Measurements from ENCODE around the gene PRSS57.

The PRSS57 gene

DNA sequence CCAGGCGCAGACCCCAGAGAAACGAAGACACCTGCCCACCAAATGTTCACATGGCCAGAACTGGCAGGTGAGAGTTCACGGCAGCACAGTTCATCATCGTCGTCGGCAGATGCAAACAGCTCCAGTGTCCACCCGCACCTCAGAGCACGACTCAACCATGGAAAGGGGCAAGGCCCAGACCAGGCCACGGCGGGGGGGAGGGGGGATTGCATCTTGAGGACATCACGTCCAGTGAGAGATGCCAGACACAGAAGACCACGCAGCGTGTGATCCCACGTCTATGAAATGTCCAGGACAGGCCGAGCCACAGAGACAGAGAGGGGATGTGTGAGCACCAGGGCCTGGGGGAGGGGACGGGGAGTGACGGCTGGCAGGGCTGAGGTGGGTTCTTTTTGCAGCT, 39.6 kb downstream of the PRSS57 start (continued):
- TF ChIP-seq, protein P1, sequence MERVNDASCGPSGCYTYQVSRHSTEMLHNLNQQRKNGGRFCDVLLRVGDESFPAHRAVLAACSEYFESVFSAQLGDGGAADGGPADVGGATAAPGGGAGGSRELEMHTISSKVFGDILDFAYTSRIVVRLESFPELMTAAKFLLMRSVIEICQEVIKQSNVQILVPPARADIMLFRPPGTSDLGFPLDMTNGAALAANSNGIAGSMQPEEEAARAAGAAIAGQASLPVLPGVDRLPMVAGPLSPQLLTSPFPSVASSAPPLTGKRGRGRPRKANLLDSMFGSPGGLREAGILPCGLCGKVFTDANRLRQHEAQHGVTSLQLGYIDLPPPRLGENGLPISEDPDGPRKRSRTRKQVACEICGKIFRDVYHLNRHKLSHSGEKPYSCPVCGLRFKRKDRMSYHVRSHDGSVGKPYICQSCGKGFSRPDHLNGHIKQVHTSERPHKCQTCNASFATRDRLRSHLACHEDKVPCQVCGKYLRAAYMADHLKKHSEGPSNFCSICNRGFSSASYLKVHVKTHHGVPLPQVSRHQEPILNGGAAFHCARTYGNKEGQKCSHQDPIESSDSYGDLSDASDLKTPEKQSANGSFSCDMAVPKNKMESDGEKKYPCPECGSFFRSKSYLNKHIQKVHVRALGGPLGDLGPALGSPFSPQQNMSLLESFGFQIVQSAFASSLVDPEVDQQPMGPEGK (tag by site-specific recombination; IDR thresholded peaks at IDR 0.05) = no peak

DNA sequence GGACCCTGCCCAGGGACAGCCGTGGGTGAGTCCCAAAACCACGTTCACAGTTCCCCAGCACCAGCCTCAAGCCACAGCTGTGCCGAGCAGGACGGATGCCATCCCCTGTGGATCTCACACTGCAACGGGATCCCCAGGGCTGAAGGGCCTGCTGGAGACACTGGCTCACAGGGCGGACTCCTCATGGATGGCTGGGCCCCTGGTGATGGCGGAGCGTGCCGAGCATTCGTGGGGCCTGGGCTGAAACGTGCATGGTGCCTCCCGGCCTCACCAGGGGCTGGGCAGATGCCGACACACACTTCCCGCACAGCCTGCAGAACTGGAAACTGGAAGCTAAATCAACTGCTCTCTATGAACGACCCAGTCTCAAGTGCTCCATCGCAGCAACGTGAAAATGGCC, 41.8 kb downstream of the PRSS57 start:
- no peak overlapping the region for H3K27ac ChIP-seq (ENCODE audit: extremely low read depth, low read depth, low read length)
- peak; percentile 81 for TF ChIP-seq ZNF600 (tag by site-specific recombination; IDR thresholded peaks at IDR 0.05)
- TF ChIP-seq, protein P2, sequence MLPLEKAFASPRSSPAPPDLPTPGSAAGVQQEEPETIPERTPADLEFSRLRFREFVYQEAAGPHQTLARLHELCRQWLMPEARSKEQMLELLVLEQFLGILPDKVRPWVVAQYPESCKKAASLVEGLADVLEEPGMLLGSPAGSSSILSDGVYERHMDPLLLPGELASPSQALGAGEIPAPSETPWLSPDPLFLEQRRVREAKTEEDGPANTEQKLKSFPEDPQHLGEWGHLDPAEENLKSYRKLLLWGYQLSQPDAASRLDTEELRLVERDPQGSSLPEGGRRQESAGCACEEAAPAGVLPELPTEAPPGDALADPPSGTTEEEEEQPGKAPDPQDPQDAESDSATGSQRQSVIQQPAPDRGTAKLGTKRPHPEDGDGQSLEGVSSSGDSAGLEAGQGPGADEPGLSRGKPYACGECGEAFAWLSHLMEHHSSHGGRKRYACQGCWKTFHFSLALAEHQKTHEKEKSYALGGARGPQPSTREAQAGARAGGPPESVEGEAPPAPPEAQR (tag by site-specific recombination; IDR thresholded peaks at IDR 0.05) = no peak
- no peaks in the 10 kb centered on the region for H3K9me3 ChIP-seq (ENCODE audit: control insufficient read depth, insufficient read depth, low read depth, low read length)
- H3K4me1 ChIP-seq (ENCODE audit: control insufficient read depth, insufficient read depth, low read length) = no peaks in the 10 kb centered on the region; the same call in 1 of the 2 replicates
- peaks cover 12 to 84% of the 10 kb centered on the region in 2 experiments; a peak in 2 of 3 replicates for H3K36me3 ChIP-seq (ENCODE audit: control insufficient read depth in 2 of 2, insufficient read depth in 1 of 2, low read length in 2 of 2)
- ChIA-PET CTCF (no interaction called here), POLR2A (no interaction called here)
- H3K4me3 ChIP-seq (ENCODE audit: low read depth, low read length) = no peak overlapping the region

DNA sequence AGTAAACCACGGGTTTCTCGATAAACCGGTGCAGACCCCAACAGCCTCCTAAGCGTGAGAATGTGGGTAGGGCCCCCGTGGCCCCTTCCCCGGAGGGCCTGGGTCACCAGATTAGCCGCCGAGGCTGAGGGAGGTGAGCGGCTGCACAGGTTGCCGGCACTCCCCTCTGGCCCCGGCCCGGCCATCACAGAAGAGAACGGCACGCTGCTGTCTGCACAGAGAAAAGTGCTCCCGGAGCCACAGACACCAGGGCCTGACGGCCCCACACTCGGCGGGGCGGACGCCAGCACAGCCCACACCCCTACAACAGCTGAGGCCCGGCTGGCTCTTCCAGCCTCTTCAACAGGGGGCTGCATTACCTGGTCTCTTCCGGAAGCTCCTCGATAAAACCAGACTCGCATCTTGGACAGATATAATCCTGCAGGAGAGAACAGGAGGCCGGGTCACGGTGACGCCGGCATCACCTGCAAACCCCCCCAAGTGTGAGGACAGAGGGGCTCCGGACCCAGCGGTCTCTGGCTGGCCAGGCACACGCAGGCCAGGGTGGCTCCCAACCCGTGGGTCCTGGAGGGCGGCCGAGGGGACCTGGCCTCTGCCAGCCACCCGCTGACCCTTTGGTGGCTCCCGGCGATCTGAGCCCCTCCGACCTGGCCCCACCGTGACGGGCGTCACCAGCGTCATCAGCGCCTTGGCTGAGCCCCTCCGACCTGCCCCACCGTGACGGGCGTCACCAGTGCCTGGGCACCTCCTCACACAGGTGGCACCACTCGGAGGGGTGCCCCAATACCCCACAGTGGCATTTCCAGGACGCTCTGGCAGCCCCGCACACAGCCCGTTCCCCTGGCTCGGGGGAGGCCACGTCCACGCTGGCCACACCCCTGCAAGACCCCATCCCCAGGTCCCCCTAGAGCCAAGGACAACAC, 42.5 kb downstream of the PRSS57 start:
- TF ChIP-seq ZNF350 (tag by site-specific recombination; IDR thresholded peaks at IDR 0.05) (no peak), ZNF121 (tag by site-specific recombination; IDR thresholded peaks at IDR 0.05) (no peak), ZEB2 (tag by site-specific recombination; IDR thresholded peaks at IDR 0.05) (no peak), ZNF132 (tag by site-specific recombination; IDR thresholded peaks at IDR 0.05; ENCODE audit: borderline replicate concordance) (no peak), ZNF529 (tag by site-specific recombination; IDR thresholded peaks at IDR 0.05; ENCODE audit: insufficient replicate concordance) (no peak)
- TF ChIP-seq, protein P3, sequence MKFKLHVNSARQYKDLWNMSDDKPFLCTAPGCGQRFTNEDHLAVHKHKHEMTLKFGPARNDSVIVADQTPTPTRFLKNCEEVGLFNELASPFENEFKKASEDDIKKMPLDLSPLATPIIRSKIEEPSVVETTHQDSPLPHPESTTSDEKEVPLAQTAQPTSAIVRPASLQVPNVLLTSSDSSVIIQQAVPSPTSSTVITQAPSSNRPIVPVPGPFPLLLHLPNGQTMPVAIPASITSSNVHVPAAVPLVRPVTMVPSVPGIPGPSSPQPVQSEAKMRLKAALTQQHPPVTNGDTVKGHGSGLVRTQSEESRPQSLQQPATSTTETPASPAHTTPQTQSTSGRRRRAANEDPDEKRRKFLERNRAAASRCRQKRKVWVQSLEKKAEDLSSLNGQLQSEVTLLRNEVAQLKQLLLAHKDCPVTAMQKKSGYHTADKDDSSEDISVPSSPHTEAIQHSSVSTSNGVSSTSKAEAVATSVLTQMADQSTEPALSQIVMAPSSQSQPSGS (tag by site-specific recombination; IDR thresholded peaks at IDR 0.05; ENCODE audit: low read depth) = no peak
- TF ChIP-seq, protein P4, sequence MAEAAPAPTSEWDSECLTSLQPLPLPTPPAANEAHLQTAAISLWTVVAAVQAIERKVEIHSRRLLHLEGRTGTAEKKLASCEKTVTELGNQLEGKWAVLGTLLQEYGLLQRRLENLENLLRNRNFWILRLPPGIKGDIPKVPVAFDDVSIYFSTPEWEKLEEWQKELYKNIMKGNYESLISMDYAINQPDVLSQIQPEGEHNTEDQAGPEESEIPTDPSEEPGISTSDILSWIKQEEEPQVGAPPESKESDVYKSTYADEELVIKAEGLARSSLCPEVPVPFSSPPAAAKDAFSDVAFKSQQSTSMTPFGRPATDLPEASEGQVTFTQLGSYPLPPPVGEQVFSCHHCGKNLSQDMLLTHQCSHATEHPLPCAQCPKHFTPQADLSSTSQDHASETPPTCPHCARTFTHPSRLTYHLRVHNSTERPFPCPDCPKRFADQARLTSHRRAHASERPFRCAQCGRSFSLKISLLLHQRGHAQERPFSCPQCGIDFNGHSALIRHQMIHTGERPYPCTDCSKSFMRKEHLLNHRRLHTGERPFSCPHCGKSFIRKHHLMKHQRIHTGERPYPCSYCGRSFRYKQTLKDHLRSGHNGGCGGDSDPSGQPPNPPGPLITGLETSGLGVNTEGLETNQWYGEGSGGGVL (tag by site-specific recombination; IDR thresholded peaks at IDR 0.05) = no peak
- Histone ChIP-seq H3K27ac (ENCODE audit: extremely low read depth, low read depth, low read length) (no peak overlapping the region), H3K9me3 (ENCODE audit: control insufficient read depth, insufficient read depth, low read depth, low read length) (no peaks in the 10 kb centered on the region), H3K36me3 (ENCODE audit: control insufficient read depth in 2 of 2, insufficient read depth in 1 of 2, low read length in 2 of 2) (peaks cover 12 to 85% of the 10 kb centered on the region in 2 experiments; a peak in 2 of 3 replicates), H3K4me1 (ENCODE audit: control insufficient read depth, insufficient read depth, low read length) (no peaks in the 10 kb centered on the region), H3K4me3 (ENCODE audit: low read depth, low read length) (no peak overlapping the region)
- ChIA-PET CTCF (no interaction called here), POLR2A (interaction anchor here (0.5 kb wide), 1 partner anchor 20 kb away, joined by 3 read pairs; no protein-coding TSS in a partner anchor)

DNA sequence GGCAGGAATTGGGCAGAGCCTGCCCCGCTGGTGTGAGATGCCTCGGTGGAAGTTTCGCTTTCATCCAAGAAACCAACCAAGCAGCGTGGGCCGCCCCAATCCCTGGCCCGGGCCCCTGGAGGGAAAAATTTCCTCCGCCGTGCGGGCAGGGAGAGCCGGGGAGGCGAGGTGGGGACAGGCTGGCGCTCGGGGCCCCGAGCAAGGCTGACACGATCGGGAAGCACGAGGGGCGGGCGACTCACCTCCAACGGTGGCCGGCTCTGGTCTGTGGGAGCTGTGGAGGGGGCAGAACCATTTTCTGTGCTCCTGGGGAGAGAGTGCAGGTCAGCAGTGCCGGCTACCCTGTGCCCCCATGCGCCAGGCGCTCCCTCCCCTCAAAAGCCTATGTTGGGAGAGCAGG, 43.3 kb downstream of the PRSS57 start:
- H3K4me1 ChIP-seq (ENCODE audit: control insufficient read depth, insufficient read depth, low read length) = no peaks in the 10 kb centered on the region
- ChIA-PET POLR2A (no interaction called here), CTCF (no interaction called here)
- peaks cover 12 to 83% of the 10 kb centered on the region in 2 experiments; a peak in 2 of 3 replicates for H3K36me3 ChIP-seq (ENCODE audit: control insufficient read depth in 2 of 2, insufficient read depth in 1 of 2, low read length in 2 of 2)
- no peaks in the 10 kb centered on the region for H3K9me3 ChIP-seq (ENCODE audit: control insufficient read depth, insufficient read depth, low read depth, low read length)
- no peak overlapping the region for H3K4me3 ChIP-seq (ENCODE audit: low read depth, low read length)
- H3K27ac ChIP-seq (ENCODE audit: extremely low read depth, low read depth, low read length) = no peak overlapping the region
- no peak for TF ChIP-seq SP2 (tag by site-specific recombination; IDR thresholded peaks at IDR 0.05)
- TF ChIP-seq, protein P5, sequence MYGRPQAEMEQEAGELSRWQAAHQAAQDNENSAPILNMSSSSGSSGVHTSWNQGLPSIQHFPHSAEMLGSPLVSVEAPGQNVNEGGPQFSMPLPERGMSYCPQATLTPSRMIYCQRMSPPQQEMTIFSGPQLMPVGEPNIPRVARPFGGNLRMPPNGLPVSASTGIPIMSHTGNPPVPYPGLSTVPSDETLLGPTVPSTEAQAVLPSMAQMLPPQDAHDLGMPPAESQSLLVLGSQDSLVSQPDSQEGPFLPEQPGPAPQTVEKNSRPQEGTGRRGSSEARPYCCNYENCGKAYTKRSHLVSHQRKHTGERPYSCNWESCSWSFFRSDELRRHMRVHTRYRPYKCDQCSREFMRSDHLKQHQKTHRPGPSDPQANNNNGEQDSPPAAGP (tag by site-specific recombination; IDR thresholded peaks at IDR 0.05) = no peak
- TF ChIP-seq, protein P6, sequence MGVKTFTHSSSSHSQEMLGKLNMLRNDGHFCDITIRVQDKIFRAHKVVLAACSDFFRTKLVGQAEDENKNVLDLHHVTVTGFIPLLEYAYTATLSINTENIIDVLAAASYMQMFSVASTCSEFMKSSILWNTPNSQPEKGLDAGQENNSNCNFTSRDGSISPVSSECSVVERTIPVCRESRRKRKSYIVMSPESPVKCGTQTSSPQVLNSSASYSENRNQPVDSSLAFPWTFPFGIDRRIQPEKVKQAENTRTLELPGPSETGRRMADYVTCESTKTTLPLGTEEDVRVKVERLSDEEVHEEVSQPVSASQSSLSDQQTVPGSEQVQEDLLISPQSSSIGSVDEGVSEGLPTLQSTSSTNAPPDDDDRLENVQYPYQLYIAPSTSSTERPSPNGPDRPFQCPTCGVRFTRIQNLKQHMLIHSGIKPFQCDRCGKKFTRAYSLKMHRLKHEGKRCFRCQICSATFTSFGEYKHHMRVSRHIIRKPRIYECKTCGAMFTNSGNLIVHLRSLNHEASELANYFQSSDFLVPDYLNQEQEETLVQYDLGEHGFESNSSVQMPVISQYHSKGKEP (tag by site-specific recombination; IDR thresholded peaks at IDR 0.05) = no peak
- TF ChIP-seq ZNF350 (tag by site-specific recombination; IDR thresholded peaks at IDR 0.05) = no peak
- TF ChIP-seq, protein P7, sequence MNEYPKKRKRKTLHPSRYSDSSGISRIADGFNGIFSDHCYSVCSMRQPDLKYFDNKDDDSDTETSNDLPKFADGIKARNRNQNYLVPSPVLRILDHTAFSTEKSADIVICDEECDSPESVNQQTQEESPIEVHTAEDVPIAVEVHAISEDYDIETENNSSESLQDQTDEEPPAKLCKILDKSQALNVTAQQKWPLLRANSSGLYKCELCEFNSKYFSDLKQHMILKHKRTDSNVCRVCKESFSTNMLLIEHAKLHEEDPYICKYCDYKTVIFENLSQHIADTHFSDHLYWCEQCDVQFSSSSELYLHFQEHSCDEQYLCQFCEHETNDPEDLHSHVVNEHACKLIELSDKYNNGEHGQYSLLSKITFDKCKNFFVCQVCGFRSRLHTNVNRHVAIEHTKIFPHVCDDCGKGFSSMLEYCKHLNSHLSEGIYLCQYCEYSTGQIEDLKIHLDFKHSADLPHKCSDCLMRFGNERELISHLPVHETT (tag by site-specific recombination; IDR thresholded peaks at IDR 0.05) = no peak
- no peak for TF ChIP-seq ZSCAN23 (tag by site-specific recombination; IDR thresholded peaks at IDR 0.05)
- TF ChIP-seq ZNF48 (tag by site-specific recombination; IDR thresholded peaks at IDR 0.05) = no peak
